Kasumi-1 (cell line): ENCODE results near the gene UBE2I.
"Not testable (repeated sequence)": the region's sequence is repeated elsewhere in the genome, so short reads cannot be mapped to it uniquely, and the experiment has no call there.

ENCODE experiments used
- DNase-seq, 2 experiments: peaks; one replicate each; lab custom pipeline; 2025; lab: John Stamatoyannopoulos, UW

UBE2I gene

GRCh38 chr16:1277617-1278282 is 31.7 kb upstream of the UBE2I start:
- no peak for DNase-seq

- DNase-seq, result no peak
Measured at GRCh38 chr16:1278477-1278876, 31.0 kb upstream of the UBE2I start.

DNA sequence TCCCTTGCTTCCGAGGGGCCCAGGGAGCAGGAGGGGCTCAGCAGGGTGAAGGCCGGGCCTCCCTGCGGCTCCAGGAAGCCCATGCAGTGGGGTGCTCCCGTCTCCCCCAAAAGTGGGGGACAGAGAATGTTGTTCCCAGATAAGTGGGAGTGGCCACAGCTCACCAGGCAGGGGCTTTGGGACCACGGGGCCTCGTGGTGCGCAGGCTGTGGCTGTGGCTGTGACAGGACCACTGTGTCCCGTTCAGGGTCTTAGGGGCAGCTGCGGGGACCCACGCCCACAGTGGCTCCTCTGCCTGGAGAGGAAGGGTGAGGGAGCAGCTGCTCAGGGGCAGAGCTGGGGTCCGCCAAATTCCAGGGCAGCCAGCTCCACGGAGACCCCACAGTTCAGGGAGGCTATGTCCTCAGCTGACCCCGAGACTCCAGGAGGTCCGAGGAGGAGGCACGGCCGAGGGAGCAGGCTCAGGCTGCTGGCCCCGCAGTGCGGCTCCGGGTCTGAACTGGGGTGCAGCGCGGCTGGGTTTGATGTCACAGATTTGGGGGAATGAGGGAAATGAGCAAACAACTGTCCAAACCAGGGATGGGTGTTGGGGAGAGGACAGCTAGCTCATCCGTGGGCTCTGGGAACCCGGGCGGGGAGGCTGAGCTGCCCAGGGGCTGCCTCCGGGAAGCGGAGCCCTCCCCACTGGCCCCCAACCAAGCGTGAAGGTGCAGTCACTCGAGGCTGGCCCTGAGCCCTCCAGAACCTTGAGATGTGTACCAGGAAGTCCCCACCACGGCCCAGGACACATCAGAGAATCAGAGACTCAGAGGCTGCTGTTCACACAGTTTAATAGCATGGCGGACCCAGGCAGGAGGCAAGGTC is 30.1 kb upstream of the UBE2I start:
- no peak for DNase-seq

DNA sequence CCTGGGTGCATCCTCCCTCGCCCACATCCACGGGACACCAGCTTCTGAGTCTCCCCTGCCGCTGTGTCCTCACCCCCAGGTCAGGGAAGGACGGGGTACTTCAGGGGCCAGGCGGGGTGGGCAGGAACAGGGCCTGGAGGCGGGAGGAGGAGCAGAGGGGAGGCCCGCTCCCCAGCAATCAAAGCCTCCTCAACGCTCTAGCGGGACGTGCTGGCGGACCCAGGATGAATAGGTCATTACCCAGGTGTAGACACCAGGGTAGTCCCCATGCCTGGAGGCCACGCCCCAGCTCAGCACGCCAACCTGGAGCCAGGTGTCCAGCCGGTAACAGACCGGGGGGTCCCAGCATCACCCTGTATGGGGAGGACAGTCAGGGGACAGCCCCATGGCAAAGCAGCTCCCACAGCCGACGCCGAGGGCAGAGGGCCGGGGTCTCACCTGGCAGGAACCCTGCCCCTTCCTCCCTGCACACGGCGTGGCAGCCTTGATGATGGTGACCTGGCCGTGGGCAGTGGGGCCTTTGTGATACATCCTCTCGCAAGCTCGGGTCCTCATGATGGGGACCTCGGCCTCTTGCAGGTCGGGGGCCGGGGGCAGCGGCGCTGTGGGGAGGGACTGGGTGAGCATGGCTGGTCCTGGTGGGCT is 29.4 kb upstream of the UBE2I start:
- no peak for DNase-seq

GRCh38 chr16:1280783-1281182 is 28.7 kb upstream of the UBE2I start:
- DNase-seq, result no peak

DNA sequence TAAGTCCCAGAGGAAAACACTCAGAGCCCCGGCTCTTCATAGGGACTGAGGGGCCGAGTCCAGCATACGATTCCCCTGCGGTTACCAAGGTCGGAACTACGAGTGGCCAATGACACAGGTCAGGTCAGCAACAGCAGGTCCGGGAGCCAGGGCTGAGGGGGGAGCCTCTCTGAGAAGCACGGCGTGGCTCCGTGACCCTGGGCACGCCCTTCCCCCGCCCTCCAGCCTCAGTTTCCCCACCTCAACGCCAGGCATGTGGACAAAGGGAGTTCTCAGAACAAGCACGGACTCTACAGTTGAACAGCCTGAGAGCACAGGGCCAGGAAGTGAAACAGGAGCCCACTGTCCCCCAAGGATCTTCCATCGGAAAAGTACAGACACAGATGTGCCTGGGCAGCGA is 27.9 kb upstream of the UBE2I start:
- DNase-seq, result no peak

DNA sequence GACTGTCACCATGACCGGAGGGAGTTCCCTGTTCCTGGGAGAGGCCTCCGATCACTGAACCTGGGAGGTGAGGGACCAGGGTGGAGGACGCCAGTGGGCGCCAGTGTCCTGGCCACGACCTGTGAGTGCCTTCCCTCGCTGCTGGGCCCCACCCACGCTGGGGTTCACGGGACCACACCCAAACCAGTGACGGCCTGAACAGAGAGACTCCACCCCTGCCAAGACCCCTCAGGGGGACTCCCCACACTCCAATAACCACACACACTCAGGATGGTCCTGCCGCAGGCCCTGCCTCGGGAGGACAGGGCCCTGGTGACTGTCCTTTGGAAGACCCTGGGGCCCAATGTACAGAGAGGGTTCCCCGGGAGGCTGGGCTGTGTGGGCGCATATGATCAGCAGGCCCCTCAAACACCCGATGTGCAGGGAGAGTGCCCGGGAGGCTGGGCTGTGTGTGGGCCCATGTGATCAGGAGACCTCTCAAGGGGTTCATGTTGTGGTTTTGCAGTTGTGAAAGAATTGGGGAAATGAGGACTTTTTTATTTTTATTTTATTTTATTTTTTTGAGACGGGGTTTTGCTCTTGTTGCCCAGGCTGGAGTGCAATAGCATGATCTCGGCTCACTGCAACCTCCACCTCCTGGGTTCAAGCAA is 27.0 kb upstream of the UBE2I start:
- DNase-seq, result no peak

GRCh38 chr16:1283296-1283695 is 26.1 kb upstream of the UBE2I start:
- no peak for DNase-seq

GRCh38 chr16:1283996-1284616 is 25.3 kb upstream of the UBE2I start:
- DNase-seq, result no peak

DNA sequence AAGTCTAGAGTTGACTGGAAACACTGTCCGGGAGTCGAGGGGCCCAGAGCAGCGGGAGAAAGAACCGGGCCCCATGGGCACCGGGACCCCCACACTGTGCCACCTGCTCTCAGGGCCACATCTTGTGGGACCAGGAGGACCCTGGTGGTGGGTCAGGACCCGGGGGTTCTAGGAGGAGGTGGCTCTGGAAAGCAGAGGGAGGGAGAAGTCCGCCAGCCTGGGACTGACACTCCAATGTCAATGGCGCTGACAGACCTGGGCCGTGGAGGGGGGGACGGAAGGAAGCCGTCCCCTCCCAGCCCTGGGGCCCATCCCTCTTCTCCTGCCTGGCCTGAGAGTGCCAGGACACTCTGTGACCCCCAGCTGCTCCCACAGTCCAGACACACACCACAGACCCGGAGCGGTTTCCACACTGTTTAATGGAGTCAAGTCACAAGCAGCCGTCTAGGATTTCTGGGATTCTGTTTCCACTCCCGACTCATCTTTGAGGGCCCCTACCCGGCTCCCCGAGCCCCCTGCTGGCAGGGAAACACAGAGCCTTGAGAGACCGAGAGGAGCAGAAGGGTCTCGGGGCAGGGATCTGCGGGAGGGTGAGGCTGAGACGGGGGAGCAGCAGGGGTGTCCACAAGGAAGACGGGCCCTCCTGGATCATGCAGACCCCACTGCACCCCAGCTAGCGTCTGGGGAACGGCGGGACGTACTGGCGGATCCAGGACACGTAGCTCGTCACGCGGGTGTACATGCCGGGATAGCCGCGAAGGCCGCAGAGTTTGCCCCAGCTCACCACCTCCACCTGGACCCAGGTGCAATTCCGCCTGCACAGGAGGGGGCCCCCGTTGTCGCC is 23.5 kb upstream of the UBE2I start:
- no peak for DNase-seq

DNA sequence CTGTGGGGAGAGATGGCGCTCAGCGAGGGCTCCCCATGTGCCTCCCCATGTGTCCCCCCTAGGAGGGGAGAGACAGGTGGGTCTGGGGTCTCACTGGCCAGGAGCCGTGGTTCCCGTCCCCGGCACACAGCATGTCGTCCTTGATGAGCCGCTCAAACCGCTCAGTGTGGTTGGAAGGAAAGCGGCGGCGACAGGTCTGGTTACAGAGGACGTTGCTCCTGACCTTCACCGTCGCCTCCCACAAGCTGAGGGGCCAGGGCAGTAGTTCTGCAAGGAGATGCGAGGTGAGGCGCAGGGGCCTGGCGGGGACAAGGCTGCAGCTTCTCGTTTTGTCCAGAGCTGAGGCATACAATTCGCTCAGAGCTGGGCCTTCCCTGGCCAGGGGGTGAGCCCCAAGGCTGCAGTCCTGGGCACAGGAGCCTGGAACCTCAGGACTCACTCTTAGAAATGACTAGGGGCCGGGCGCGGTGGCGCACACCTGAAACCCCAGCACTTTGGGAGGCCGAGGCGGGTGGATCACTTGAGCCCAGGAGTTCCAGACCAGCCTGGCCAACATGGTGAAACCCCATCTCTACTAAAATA is 22.8 kb upstream of the UBE2I start:
- DNase-seq, result no peak

- no peak for DNase-seq
Measured at GRCh38 chr16:1287982-1288670, 21.3 kb upstream of the UBE2I start.

DNA sequence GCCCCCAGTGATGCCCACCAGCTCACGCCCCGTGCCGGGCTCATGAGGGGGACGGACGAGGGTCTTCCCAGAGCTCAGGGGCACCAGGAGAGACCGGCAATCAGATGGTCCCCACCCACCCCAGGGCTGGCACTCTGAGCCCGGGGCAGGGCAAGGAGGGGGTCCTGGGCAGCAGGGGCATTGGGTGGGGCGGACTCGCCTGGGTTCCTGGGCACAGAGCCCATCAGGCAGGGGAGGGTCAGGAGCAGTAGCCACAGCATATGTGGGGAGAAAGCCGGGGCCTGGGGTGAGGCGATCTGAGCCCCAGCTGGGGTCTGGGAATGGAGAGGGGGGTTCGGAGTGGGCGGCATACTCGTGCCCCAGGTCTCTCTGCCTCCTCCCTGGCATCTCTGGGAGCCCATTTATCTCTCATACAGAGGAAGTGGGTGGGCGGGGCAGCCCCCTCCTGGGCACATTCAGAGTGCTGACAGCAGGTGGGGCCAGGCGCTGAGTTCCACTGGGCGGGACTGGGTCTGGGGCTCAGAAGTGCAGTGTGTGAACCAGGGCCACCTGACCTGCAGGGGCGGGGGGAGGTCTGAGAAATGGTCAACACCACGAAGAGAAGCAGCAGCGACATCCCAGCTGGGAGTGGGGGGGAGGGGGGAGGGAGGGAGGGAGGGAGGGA is 20.5 kb upstream of the UBE2I start:
- no peak for DNase-seq

GRCh38 chr16:1289477-1289866 is 20.0 kb upstream of the UBE2I start:
- no peak for DNase-seq

DNA sequence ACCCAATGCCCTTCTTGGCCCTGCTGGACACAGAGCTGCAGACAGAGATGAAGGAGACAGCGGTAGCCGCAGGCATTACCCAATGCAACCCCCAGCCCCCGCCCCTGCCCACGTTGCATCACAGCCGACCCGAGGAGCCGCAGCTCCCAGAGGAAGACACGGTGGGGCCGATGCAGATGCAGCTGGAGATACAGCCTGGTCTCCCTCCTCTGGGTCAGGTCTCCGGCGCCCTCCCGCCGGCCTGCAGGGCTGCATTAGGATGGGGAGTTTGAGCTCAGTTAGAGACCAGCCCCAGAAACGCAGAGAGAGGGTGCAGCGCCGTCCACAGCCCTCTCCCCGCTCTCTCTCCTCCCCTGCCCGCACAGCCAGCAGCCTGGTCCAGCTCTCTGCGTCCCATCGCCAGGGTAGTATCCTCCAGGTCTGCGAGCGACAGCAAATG is 19.4 kb upstream of the UBE2I start:
- no peak for DNase-seq

- no peak for DNase-seq
Measured at GRCh38 chr16:1290860-1291575, 18.4 kb upstream of the UBE2I start.

GRCh38 chr16:1291576-1291974 is 17.9 kb upstream of the UBE2I start:
- DNase-seq, result no peak

GRCh38 chr16:1292208-1292607 is 17.2 kb upstream of the UBE2I start:
- not testable (repeated sequence) for DNase-seq

GRCh38 chr16:1292808-1293207 is 16.6 kb upstream of the UBE2I start:
- DNase-seq, result not testable (repeated sequence)
